ENCODE results near the gene TMEM200A. TPM values are rescaled to one million over a fixed set of nuclear protein-coding genes. Genes with fewer than 3 reads are reported as not detected.

The TMEM200A gene
- polyA plus RNA-seq, 1 donor from 2014 or later: 31.3 TPM

DNA sequence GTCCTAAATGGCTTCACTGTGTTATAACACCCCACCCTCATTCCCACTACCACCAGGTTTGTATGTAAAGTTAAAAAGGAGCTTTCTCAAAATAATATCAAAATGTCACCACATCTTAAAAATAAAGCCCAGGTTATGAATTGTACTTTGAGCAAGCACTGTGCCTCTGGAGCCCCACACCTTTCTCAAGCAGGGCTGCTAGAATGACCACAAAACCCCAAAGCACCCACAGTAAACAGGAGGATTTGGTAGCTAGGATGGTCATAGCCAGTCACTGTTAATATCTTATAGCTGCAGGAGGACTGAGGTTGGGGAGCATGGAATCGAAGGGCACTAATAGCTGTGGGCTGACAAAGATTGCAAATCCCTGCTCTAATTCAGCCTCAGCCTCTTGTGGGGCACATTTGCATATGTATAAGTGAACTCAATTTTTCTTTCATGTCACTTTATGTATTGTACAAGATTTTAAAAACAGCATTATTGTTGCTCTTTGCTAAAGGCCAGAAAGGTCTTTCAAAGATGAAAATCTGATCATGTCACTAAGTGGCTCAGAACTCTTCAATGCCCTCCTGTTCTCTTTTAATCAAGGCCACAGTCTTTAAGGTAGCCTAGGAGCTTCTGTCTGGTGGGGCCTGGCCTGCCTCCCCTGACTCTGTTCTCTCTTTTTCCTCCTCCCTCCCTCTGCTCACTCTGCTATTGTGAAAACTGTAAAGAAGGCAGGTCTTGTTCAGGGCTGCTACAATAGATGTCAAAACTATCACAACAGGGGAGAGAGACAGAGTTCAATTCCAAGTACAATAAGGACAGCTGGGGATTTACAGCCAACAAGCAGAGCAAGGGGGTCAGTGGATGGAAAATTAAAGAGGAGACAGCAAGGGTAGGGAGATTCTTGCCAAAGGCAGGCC is 101.6 kb downstream of the TMEM200A start:
- H3K9ac ChIP-seq (ENCODE audit: low read length): no peak overlapping the region
- no peak overlapping the region for H3K27ac ChIP-seq (ENCODE audit: low read length)
- no peak for TF ChIP-seq TAF1 (IDR thresholded peaks at IDR 0.05; ENCODE audit: low read depth)
- TF ChIP-seq EZH2 (IDR thresholded peaks at IDR 0.05; ENCODE audit: borderline replicate concordance, insufficient read depth, low read length, poor library complexity, severe bottlenecking): no peak
- TF ChIP-seq SMC3 (conservative IDR thresholded peaks at IDR 0.05; ENCODE audit: poor library complexity): no peak
- TF ChIP-seq RAD21 (conservative IDR thresholded peaks at IDR 0.05): no peak
- peak; percentile 62 for TF ChIP-seq POLR2AphosphoS5 (IDR thresholded peaks at IDR 0.05)
- TF ChIP-seq, protein P1, sequence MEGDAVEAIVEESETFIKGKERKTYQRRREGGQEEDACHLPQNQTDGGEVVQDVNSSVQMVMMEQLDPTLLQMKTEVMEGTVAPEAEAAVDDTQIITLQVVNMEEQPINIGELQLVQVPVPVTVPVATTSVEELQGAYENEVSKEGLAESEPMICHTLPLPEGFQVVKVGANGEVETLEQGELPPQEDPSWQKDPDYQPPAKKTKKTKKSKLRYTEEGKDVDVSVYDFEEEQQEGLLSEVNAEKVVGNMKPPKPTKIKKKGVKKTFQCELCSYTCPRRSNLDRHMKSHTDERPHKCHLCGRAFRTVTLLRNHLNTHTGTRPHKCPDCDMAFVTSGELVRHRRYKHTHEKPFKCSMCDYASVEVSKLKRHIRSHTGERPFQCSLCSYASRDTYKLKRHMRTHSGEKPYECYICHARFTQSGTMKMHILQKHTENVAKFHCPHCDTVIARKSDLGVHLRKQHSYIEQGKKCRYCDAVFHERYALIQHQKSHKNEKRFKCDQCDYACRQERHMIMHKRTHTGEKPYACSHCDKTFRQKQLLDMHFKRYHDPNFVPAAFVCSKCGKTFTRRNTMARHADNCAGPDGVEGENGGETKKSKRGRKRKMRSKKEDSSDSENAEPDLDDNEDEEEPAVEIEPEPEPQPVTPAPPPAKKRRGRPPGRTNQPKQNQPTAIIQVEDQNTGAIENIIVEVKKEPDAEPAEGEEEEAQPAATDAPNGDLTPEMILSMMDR (IDR thresholded peaks at IDR 0.05; ENCODE audit: poor library complexity, severe bottlenecking): no peak
- no peak for TF ChIP-seq MXI1 (conservative IDR thresholded peaks at IDR 0.05; ENCODE audit: poor library complexity, severe bottlenecking)
- TF ChIP-seq, protein P2, sequence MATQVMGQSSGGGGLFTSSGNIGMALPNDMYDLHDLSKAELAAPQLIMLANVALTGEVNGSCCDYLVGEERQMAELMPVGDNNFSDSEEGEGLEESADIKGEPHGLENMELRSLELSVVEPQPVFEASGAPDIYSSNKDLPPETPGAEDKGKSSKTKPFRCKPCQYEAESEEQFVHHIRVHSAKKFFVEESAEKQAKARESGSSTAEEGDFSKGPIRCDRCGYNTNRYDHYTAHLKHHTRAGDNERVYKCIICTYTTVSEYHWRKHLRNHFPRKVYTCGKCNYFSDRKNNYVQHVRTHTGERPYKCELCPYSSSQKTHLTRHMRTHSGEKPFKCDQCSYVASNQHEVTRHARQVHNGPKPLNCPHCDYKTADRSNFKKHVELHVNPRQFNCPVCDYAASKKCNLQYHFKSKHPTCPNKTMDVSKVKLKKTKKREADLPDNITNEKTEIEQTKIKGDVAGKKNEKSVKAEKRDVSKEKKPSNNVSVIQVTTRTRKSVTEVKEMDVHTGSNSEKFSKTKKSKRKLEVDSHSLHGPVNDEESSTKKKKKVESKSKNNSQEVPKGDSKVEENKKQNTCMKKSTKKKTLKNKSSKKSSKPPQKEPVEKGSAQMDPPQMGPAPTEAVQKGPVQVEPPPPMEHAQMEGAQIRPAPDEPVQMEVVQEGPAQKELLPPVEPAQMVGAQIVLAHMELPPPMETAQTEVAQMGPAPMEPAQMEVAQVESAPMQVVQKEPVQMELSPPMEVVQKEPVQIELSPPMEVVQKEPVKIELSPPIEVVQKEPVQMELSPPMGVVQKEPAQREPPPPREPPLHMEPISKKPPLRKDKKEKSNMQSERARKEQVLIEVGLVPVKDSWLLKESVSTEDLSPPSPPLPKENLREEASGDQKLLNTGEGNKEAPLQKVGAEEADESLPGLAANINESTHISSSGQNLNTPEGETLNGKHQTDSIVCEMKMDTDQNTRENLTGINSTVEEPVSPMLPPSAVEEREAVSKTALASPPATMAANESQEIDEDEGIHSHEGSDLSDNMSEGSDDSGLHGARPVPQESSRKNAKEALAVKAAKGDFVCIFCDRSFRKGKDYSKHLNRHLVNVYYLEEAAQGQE (IDR thresholded peaks at IDR 0.05; ENCODE audit: borderline replicate concordance): no peak
- peak; percentile 41 for TF ChIP-seq EP300 (conservative IDR thresholded peaks at IDR 0.05; ENCODE audit: poor library complexity, severe bottlenecking)

DNA sequence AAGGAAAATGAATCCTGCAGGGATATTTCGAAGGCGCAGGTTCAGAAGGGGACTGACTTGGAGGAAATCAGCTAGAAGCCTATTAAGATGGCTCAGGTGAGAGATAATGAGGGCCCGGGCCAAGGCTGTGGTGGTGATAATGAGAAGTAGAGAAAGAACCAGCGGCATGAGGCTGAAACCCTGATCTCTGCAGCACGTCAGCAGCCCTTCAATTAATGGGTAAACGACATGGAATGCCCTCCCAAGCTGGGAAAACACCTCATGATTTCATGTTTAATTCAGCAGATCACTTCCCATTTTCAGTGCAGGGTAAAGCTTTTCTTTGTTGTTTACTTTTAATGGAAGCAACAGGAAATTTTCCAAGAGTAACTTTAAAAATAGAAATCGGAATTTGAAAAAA is 104.9 kb downstream of the TMEM200A start:
- no peaks in the 10 kb centered on the region for H3F3A ChIP-seq (ENCODE audit: insufficient read depth, low read length, poor library complexity, severe bottlenecking)
- TF ChIP-seq, protein P1 (IDR thresholded peaks at IDR 0.05; ENCODE audit: poor library complexity, severe bottlenecking): no peak
- no peak for TF ChIP-seq EZH2 (IDR thresholded peaks at IDR 0.05; ENCODE audit: borderline replicate concordance, insufficient read depth, low read length, poor library complexity, severe bottlenecking)
- TF ChIP-seq POLR2AphosphoS5 (IDR thresholded peaks at IDR 0.05): no peak
- no peak for TF ChIP-seq TAF1 (IDR thresholded peaks at IDR 0.05; ENCODE audit: low read depth)
- TF ChIP-seq RAD21 (conservative IDR thresholded peaks at IDR 0.05): no peak
- no peak for TF ChIP-seq MXI1 (conservative IDR thresholded peaks at IDR 0.05; ENCODE audit: poor library complexity, severe bottlenecking)
- no peak for TF ChIP-seq SMC3 (conservative IDR thresholded peaks at IDR 0.05; ENCODE audit: poor library complexity)
- TF ChIP-seq, protein P2 (IDR thresholded peaks at IDR 0.05; ENCODE audit: borderline replicate concordance): no peak
- no peak for TF ChIP-seq EP300 (conservative IDR thresholded peaks at IDR 0.05; ENCODE audit: poor library complexity, severe bottlenecking)
- no peak overlapping the region for H2AFZ ChIP-seq (ENCODE audit: low read depth, low read length)
- H3K27ac ChIP-seq (ENCODE audit: low read length): no peak overlapping the region
- H3K9me3 ChIP-seq (ENCODE audit: low read length): no peaks in the 10 kb centered on the region
- no peaks in the 10 kb centered on the region for H3K9me2 ChIP-seq (ENCODE audit: insufficient read depth, low read length)
- H4K20me1 ChIP-seq (ENCODE audit: insufficient read depth): no peaks in the 10 kb centered on the region
- no peaks in the 10 kb centered on the region for H3K27me3 ChIP-seq (ENCODE audit: insufficient read depth, low read depth, low read length)
- no peaks in the 10 kb centered on the region for H3K79me2 ChIP-seq (replicated peaks; ENCODE audit: insufficient read depth, low read length)
- H3K36me3 ChIP-seq (ENCODE audit: insufficient read depth, low read length): no peaks in the 10 kb centered on the region
- no peak overlapping the region for H3K4me3 ChIP-seq (ENCODE audit: low read length)
- H3K4me2 ChIP-seq (ENCODE audit: low read length): no peak overlapping the region
- H3K9ac ChIP-seq (ENCODE audit: low read length): no peak overlapping the region

More for the DNA sequence above, 101.6 kb downstream of the TMEM200A start:
- no peak overlapping the region for H2AFZ ChIP-seq (ENCODE audit: low read depth, low read length)
- H3K9me2 ChIP-seq (ENCODE audit: insufficient read depth, low read length): no peaks in the 10 kb centered on the region
- H3K4me3 ChIP-seq (ENCODE audit: low read length): peak overlapping the region; percentile 3
- no peaks in the 10 kb centered on the region for H3K9me3 ChIP-seq (ENCODE audit: low read length)
- no peaks in the 10 kb centered on the region for H3F3A ChIP-seq (ENCODE audit: insufficient read depth, low read length, poor library complexity, severe bottlenecking)
- no peaks in the 10 kb centered on the region for H3K36me3 ChIP-seq (ENCODE audit: insufficient read depth, low read length)
- no peaks in the 10 kb centered on the region for H3K27me3 ChIP-seq (ENCODE audit: insufficient read depth, low read depth, low read length)
- peak overlapping the region; percentile 9 for H3K4me2 ChIP-seq (ENCODE audit: low read length)
- H4K20me1 ChIP-seq (ENCODE audit: insufficient read depth): no peaks in the 10 kb centered on the region
- H3K79me2 ChIP-seq (replicated peaks; ENCODE audit: insufficient read depth, low read length): no peaks in the 10 kb centered on the region

Data from neural cell (in vitro differentiated cells).